ENCODE measurements around the gene RABGEF1. TPM values are rescaled to one million over a fixed set of nuclear protein-coding genes. Genes with fewer than 3 reads are reported as not detected.

Gene RABGEF1
- total and polyA plus RNA-seq, 4 donors = 5.2 to 14.0 (median 7.7) TPM

- H3K9me3 ChIP-seq (ENCODE audit: control insufficient read depth in 4 of 4, low read length in 3 of 4) = peaks cover 0 to 7% (median 3%) of the 10 kb centered on the region in 4 donors
- no peak overlapping the region for H3K4me3 ChIP-seq (ENCODE audit: low read depth in 1 of 3, low read length in 3 of 3)
- no peak overlapping the region for H3K27ac ChIP-seq (ENCODE audit: low read depth in 1 of 2, low read length in 2 of 2)
- WGBS = 91% methylated on average over 9 of the region's 9 CpGs
- no peak for DNase-seq (ENCODE audit: low spot score)
- no peaks in the 10 kb centered on the region for H3K4me1 ChIP-seq (ENCODE audit: control insufficient read depth in 4 of 4, insufficient read depth in 4 of 4, low read length in 3 of 4)
- H3K9ac ChIP-seq (ENCODE audit: low read depth in 1 of 2, low read length in 2 of 2) = no peak overlapping the region
- H3K36me3 ChIP-seq (ENCODE audit: control insufficient read depth in 4 of 4, insufficient read depth in 3 of 4, low read depth in 1 of 4, low read length in 3 of 4) = peaks cover 0 to 7% (median under 1%) of the 10 kb centered on the region in 4 donors
- no peaks in the 10 kb centered on the region for H3K27me3 ChIP-seq (ENCODE audit: control insufficient read depth in 4 of 4, insufficient read depth in 4 of 4, low read length in 3 of 4)
- no peak for TF ChIP-seq GABPA (IDR thresholded peaks at IDR 0.05 in 1 of 2, conservative IDR thresholded peaks at IDR 0.05 in 1 of 2)
- no peak for TF ChIP-seq HNF4G (IDR thresholded peaks at IDR 0.05)
- no peak for TF ChIP-seq RAD21 (IDR thresholded peaks at IDR 0.05)
- TF ChIP-seq JUND (IDR thresholded peaks at IDR 0.05) = no peak
- no peak for TF ChIP-seq FOXA1 (IDR thresholded peaks at IDR 0.05)
- TF ChIP-seq, protein P1, sequence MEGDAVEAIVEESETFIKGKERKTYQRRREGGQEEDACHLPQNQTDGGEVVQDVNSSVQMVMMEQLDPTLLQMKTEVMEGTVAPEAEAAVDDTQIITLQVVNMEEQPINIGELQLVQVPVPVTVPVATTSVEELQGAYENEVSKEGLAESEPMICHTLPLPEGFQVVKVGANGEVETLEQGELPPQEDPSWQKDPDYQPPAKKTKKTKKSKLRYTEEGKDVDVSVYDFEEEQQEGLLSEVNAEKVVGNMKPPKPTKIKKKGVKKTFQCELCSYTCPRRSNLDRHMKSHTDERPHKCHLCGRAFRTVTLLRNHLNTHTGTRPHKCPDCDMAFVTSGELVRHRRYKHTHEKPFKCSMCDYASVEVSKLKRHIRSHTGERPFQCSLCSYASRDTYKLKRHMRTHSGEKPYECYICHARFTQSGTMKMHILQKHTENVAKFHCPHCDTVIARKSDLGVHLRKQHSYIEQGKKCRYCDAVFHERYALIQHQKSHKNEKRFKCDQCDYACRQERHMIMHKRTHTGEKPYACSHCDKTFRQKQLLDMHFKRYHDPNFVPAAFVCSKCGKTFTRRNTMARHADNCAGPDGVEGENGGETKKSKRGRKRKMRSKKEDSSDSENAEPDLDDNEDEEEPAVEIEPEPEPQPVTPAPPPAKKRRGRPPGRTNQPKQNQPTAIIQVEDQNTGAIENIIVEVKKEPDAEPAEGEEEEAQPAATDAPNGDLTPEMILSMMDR (IDR thresholded peaks at IDR 0.05; ENCODE audit: low read depth, low read length, missing input control) = no peak
- TF ChIP-seq RXRA (IDR thresholded peaks at IDR 0.05) = no peak
- TF ChIP-seq MAX (IDR thresholded peaks at IDR 0.05) = no peak
- TF ChIP-seq YY1 (IDR thresholded peaks at IDR 0.05) = no peak
- no peak for TF ChIP-seq NR2F2 (IDR thresholded peaks at IDR 0.05)
- no peak for TF ChIP-seq REST (IDR thresholded peaks at IDR 0.05)
- no peak for TF ChIP-seq HNF4A (conservative IDR thresholded peaks at IDR 0.05)
- no peak for TF ChIP-seq FOXA2 (IDR thresholded peaks at IDR 0.05)
- TF ChIP-seq EGR1 (IDR thresholded peaks at IDR 0.05; ENCODE audit: low read depth in 2 of 2) = no peak
- TF ChIP-seq TAF1 (conservative IDR thresholded peaks at IDR 0.05) = no peak
- TF ChIP-seq, protein P2, sequence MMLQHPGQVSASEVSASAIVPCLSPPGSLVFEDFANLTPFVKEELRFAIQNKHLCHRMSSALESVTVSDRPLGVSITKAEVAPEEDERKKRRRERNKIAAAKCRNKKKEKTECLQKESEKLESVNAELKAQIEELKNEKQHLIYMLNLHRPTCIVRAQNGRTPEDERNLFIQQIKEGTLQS (IDR thresholded peaks at IDR 0.05) = no peak
- no peak for TF ChIP-seq ZBTB33 (IDR thresholded peaks at IDR 0.05)
Measured at GRCh38 chr7:66732439-66732838, 8.1 kb upstream of the RABGEF1 start.
